ENCODE data around the gene ZNF138.
"Not testable (repeated sequence)": the region's sequence is repeated elsewhere in the genome, so short reads cannot be mapped to it uniquely, and the experiment has no call there.

Gene ZNF138

DNA sequence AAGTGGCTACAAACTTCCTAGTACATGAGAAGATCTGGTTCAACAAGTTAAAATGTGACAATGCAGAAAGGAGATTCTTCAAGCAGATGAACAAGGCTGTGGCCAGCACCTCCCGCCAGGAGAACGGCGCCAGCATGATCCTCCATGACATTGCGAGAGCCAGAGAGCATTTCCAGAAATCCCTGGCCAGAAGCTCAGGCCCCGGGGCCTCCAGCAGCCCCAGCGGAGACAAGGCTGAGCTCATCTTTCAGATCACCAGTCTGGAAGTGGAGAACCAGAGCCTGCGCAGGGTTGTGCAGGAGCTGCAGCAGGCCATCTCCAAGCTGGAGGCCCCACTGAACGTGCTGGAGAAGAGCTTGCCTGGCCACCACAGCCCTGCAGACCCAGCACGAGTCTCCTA lies 68.8 kb downstream of the ZNF138 start:
- no peak overlapping the region for H3K4me3 ChIP-seq (replicated peaks in 1 of 2; ENCODE audit: low read depth in 2 of 2, low read length in 2 of 2)
- TF ChIP-seq, protein P1, sequence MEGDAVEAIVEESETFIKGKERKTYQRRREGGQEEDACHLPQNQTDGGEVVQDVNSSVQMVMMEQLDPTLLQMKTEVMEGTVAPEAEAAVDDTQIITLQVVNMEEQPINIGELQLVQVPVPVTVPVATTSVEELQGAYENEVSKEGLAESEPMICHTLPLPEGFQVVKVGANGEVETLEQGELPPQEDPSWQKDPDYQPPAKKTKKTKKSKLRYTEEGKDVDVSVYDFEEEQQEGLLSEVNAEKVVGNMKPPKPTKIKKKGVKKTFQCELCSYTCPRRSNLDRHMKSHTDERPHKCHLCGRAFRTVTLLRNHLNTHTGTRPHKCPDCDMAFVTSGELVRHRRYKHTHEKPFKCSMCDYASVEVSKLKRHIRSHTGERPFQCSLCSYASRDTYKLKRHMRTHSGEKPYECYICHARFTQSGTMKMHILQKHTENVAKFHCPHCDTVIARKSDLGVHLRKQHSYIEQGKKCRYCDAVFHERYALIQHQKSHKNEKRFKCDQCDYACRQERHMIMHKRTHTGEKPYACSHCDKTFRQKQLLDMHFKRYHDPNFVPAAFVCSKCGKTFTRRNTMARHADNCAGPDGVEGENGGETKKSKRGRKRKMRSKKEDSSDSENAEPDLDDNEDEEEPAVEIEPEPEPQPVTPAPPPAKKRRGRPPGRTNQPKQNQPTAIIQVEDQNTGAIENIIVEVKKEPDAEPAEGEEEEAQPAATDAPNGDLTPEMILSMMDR (IDR thresholded peaks at IDR 0.05; ENCODE audit: low read depth, low read length): no peak
- DNase-seq (ENCODE audit: low read depth in 2 of 2): no peak

DNA sequence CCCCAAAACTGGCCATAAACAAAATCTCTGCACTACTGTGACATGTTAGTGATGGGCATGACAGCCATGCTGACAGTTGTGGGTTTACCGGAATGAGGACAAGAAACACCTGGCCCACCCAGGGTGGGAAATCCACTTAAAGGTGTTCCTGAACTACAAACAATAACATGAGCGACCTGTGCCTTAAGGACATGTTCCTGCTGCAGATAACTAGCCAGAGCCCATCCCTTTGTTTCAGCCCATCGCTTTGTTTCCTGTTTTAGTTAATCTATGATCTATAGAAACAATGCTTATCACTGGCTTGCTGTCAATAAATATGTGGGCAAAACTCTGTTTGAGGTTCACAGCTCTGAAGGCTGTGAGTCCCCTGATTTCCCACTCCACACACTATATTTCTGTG lies 69.3 kb downstream of the ZNF138 start:
- not testable (repeated sequence) for H3K4me3 ChIP-seq (replicated peaks in 1 of 2; ENCODE audit: low read depth in 2 of 2, low read length in 2 of 2)

DNA sequence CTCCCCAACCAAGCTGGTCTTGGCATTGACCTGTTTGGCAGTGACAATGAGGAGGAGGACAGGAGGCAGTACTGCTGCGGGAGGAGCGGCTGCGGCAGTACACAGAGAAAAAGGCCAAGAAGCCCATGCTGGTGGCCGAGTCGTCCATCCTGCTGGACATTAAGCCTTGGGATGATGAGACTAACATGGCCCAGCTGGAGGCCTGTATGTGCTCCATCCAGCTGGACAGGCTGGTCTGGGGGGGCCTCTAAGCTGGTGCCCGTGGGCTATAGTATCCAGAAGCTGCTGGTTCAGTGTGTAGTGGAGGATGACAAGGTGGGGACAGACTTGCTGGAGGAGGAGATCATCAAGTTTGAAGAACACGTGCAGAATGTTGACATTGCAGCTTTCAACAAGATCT lies 69.7 kb downstream of the ZNF138 start:
- no peak overlapping the region for H3K4me3 ChIP-seq (replicated peaks in 1 of 2; ENCODE audit: low read depth in 2 of 2, low read length in 2 of 2)
- TF ChIP-seq, protein P1 (IDR thresholded peaks at IDR 0.05; ENCODE audit: low read depth, low read length): no peak
- no peak for DNase-seq (ENCODE audit: low read depth in 2 of 2)

More for the DNA sequence above, 69.3 kb downstream of the ZNF138 start:
- DNase-seq (ENCODE audit: low read depth in 2 of 2): not testable (repeated sequence)

DNA sequence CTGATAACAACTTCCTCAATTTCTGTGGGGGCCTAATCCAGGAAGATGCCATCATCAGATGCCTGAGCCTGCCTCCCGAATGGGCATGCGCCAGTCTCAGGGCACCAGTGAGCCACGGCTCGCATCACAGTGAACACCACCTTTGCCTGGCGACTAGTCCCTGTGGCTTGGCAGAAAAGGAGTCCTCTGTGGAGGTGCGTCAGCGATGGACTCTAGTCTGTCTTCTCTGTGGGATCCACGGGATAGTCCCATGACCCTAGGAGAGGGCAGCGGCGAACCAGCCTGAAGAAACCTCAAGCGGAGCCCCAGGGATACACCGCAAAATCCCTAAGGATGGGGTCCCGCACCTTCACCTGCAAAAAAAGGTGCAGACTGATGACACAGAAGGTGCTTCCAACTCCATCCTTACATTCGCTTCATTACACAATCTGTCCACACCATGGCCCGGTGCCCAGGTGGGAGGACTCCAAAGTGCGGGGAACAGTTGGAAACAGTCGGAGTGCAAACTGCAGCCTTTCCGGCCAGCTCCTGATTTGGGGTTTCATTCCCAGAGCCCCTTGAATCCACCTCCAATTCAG lies 73.7 kb downstream of the ZNF138 start:
- no peak overlapping the region for H3K4me3 ChIP-seq (replicated peaks in 1 of 2; ENCODE audit: low read depth in 2 of 2, low read length in 2 of 2)
- DNase-seq (ENCODE audit: low read depth in 2 of 2): no peak
- TF ChIP-seq, protein P1 (IDR thresholded peaks at IDR 0.05; ENCODE audit: low read depth, low read length): no peak

DNA sequence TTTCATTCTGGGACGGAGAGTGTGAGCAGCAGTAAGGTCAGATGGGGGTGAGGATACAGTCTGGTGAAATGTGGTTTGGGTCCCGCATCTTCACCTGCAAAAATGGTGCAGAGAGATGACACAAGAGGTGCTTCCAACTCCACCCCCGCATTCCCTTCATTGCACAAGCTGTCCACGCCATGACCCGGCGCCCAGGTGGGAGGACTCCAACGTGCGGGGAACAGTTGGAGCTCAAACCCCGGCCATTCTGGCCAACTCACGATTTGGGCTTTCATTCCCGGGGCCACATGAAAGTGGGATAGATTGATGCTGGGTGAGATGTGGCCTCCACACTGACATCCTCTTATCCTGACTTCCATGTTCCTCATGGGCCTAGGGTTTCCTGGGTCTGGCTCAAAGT lies 74.3 kb downstream of the ZNF138 start:
- no peak overlapping the region for H3K4me3 ChIP-seq (replicated peaks in 1 of 2; ENCODE audit: low read depth in 2 of 2, low read length in 2 of 2)
- TF ChIP-seq, protein P1 (IDR thresholded peaks at IDR 0.05; ENCODE audit: low read depth, low read length): no peak
- no peak for DNase-seq (ENCODE audit: low read depth in 2 of 2)

DNA sequence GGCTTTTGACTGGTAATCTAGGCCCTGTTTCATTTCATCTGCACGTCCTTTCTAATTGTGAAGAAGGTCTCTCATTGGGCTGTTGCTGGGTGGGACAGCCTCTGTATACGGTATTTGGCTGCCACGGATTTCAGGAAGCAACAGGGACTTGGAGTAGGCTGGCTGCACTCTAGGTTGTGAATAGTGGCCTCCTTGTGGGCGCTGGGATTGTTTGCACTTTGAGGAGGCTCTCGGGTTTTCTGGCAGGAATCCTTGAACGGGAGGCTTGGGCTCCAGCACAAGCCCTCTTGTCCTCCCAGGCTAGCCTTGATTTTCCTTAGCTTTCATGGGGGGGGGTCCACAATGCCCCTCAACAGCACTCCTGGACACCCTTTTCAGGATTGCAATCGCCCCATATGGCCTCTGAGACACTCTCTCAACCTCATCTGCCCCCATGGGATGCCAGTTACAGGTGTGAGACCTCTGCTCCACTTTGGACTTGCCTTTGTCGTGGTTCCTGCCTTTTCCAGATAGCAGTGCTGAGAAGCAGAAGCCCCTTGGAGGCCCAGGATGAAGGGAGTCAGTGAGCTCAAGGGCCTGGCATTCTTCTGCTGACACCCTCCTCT lies 75.0 kb downstream of the ZNF138 start:
- TF ChIP-seq, protein P1 (IDR thresholded peaks at IDR 0.05; ENCODE audit: low read depth, low read length): no peak
- no peak for DNase-seq (ENCODE audit: low read depth in 2 of 2)
- H3K4me3 ChIP-seq (replicated peaks in 1 of 2; ENCODE audit: low read depth in 2 of 2, low read length in 2 of 2): no peak overlapping the region

DNA sequence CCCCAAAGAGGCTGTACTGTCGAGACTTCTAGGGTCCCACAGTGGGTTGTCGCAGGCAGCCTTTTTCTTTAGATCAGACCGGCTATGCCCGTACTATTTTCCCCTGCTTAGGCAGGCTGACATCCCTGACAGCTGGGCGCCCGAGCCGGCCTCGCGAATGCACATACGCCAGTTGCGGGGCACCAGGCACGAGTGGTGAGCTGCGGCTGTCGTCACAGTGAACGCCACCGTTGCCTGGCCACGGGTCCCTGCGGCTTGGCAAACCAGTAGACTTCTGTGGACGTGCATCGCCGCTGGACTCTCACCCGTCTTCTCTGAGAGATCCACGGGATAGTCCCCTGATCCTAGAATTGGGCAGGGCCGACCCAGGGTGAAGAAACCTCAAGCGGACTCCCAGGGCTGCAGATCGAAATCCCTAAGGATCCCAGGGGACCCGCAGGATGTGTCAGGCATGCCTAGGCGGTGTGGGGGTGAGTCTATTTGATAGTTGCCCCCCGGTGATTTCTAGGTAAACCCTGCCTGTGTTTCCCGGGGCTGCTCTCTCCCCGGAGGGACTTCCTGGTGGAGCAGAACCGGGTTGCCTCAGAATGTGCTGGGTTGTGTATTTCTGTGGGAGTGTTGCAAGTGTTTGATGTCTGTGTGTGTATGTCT lies 75.8 kb downstream of the ZNF138 start:
- TF ChIP-seq, protein P1 (IDR thresholded peaks at IDR 0.05; ENCODE audit: low read depth, low read length): no peak
- H3K4me3 ChIP-seq (replicated peaks in 1 of 2; ENCODE audit: low read depth in 2 of 2, low read length in 2 of 2): no peak overlapping the region
- no peak for DNase-seq (ENCODE audit: low read depth in 2 of 2)

Data from cardiac fibroblast (primary cell).